Right atrium auricular region (tissue), 2 donors: ENCODE data around the gene HPSE. TPM values are rescaled to one million over a fixed set of nuclear protein-coding genes. Genes with fewer than 3 reads are reported as not detected.

Experiments used
- DNase-seq: peaks from one replicate; pipeline ENCODE4 v3.0.0-alpha.2; 2019; ENCODE audit warnings: low spot score
- H3K27ac ChIP-seq, 2 donors: fragments of 200-600 bp; sonication (generic); 1 replicate in 1 of 2; 2 replicates in 1 of 2; pipeline ENCODE4 v1.5.1; 2016 to 2019
- H3K27me3 ChIP-seq, 2 donors: fragments of 200-600 bp; sonication (generic); one replicate each; pipeline versions ENCODE4 v1.5.1 to v1.6.0; 2017 to 2019
- H3K36me3 ChIP-seq: fragments of 200-600 bp; sonication (generic); one replicate; pipeline ENCODE4 v1.5.1; 2016
- H3K4me1 ChIP-seq, 2 donors: fragments of 200-600 bp; sonication (generic); one replicate each; pipeline versions ENCODE4 v1.5.1 to v1.6.0; 2017 to 2019
- H3K4me3 ChIP-seq, 2 donors: fragments of 200-600 bp; sonication (generic); 1 replicate in 1 of 2; 2 replicates in 1 of 2; pipeline ENCODE4 v1.5.1; 2017 to 2019; ENCODE audit warnings: mild to moderate bottlenecking in 1 of 2, moderate library complexity in 1 of 2
- H3K9me3 ChIP-seq, 2 donors: fragments of 200-600 bp; sonication (generic); one replicate each; pipeline ENCODE4 v1.5.1; 2019
- CTCF ChIP-seq, 2 donors: fragments of 200-600 bp; sonication (generic); IDR thresholded peaks; one replicate each; pipeline ENCODE4 v1.5.1; 2019; ENCODE audit warnings: antibody characterized with exemption in 2 of 2
- total RNA-seq, 2 donors: library from RNA; depleted of rRNA; stranded (reverse); fragments of >200 nt; gene quantifications; one replicate each; pipeline ENCODE4 v1.1.0, GENCODE V29; 2016

The HPSE gene
- total RNA-seq, 2 donors from 2014 or later, result 1.0 to 3.4 TPM

- no peaks in the 10 kb centered on the region for H3K4me1 ChIP-seq
- no peak for TF ChIP-seq CTCF (IDR thresholded peaks at IDR 0.05)
- no peak overlapping the region for H3K4me3 ChIP-seq
Observed at GRCh38 chr4:83371936-83372335, 37.3 kb upstream of the HPSE start.

GRCh38 chr4:83371235-83371634, 36.6 kb upstream of the HPSE start:
- no peak overlapping the region for H3K27ac ChIP-seq
- H3K9me3 ChIP-seq, result no peaks in the 10 kb centered on the region
- no peaks in the 10 kb centered on the region for H3K27me3 ChIP-seq
- TF ChIP-seq CTCF (IDR thresholded peaks at IDR 0.05), result no peak
- no peaks in the 10 kb centered on the region for H3K36me3 ChIP-seq
- DNase-seq, result no peak
- H3K4me3 ChIP-seq, result no peak overlapping the region
- H3K4me1 ChIP-seq, result no peaks in the 10 kb centered on the region

More at GRCh38 chr4:83371936-83372335, 37.3 kb upstream of the HPSE start:
- no peaks in the 10 kb centered on the region for H3K9me3 ChIP-seq
- no peaks in the 10 kb centered on the region for H3K36me3 ChIP-seq
- no peak for DNase-seq
- no peaks in the 10 kb centered on the region for H3K27me3 ChIP-seq
- H3K27ac ChIP-seq, result no peak overlapping the region

- Histone ChIP-seq H3K4me1 (no peaks in the 10 kb centered on the region), H3K27me3 (no peaks in the 10 kb centered on the region), H3K4me3 (no peak overlapping the region), H3K9me3 (no peaks in the 10 kb centered on the region), H3K36me3 (no peaks in the 10 kb centered on the region), H3K27ac (no peak overlapping the region)
- no peak for DNase-seq
- no peak for TF ChIP-seq CTCF (IDR thresholded peaks at IDR 0.05)
Observed at GRCh38 chr4:83370640-83370906, 35.9 kb upstream of the HPSE start.

- no peak for DNase-seq
- Histone ChIP-seq H3K27me3 (no peaks in the 10 kb centered on the region), H3K9me3 (no peaks in the 10 kb centered on the region), H3K27ac (no peak overlapping the region), H3K4me3 (no peak overlapping the region), H3K4me1 (no peaks in the 10 kb centered on the region), H3K36me3 (no peaks in the 10 kb centered on the region)
- no peak for TF ChIP-seq CTCF (IDR thresholded peaks at IDR 0.05)
Observed at GRCh38 chr4:83369831-83370639, 35.4 kb upstream of the HPSE start.

GRCh38 chr4:83364312-83364711, 29.7 kb upstream of the HPSE start:
- Histone ChIP-seq H3K9me3 (no peaks in the 10 kb centered on the region), H3K27me3 (no peaks in the 10 kb centered on the region), H3K4me3 (no peak overlapping the region), H3K27ac (no peak overlapping the region), H3K36me3 (no peaks in the 10 kb centered on the region), H3K4me1 (no peaks in the 10 kb centered on the region)
- DNase-seq, result no peak
- TF ChIP-seq CTCF (IDR thresholded peaks at IDR 0.05), result no peak
